Thyroid gland (tissue), 4 donors: Measurements from ENCODE around the gene OR51D1.

ENCODE experiments used
- CTCF ChIP-seq, 6 experiments: fragments of 200-600 bp in 3 of 6; fragments of 450-650 bp in 3 of 6; sonication (generic) in 3 of 6; IDR thresholded peaks; one replicate each; pipeline ENCODE4 v1.5.1; 2016 to 2019; ENCODE audit warnings: antibody characterized with exemption in 6 of 6, mild to moderate bottlenecking in 2 of 6, inconsistent platforms in 1 of 6, moderate library complexity in 1 of 6
- POLR2A ChIP-seq, 2 donors: fragments of 450-650 bp; IDR thresholded peaks; one replicate each; pipeline ENCODE4 v1.6.1; 2017; ENCODE audit warnings: antibody characterized with exemption in 2 of 2, mild to moderate bottlenecking in 2 of 2, moderate library complexity in 1 of 2

GRCh38 chr11:4637662-4638047 lies 378 bp downstream of the OR51D1 start:
- TF ChIP-seq CTCF (IDR thresholded peaks at IDR 0.05) (no peak), POLR2A (IDR thresholded peaks at IDR 0.05) (no peak)
